Natural killer cell (primary cell): Measurements from ENCODE around the gene ZNF835. TPM values are rescaled to one million over a fixed set of nuclear protein-coding genes. Genes with fewer than 3 reads are reported as not detected.
"Not testable (repeated sequence)": the region's sequence is repeated elsewhere in the genome, so short reads cannot be mapped to it uniquely, and the experiment has no call there.

Experiments
- ATAC-seq, 3 donors: fragments of 150-1000 bp in 2 of 3; fragments of 200-7000 bp in 1 of 3; cut with Tn5 transposase; 1 replicate in 1 of 3; 2 replicates in 2 of 3; pipeline ENCODE4 v1.10.0; 2021; ENCODE audit warnings: mild to moderate bottlenecking in 2 of 3, moderate library complexity in 2 of 3
- DNase-seq, 2 donors: peaks; one replicate each; pipeline versions ENCODE4 v3.0.0 to v3.0.0-alpha.2; 2013 to 2021; ENCODE audit warnings: mixed read lengths in 1 of 2
- H3K27ac ChIP-seq: one replicate; pipeline ENCODE4 v1.5.1; 2013; ENCODE audit warnings: mild to moderate bottlenecking, low read length
- H3K27me3 ChIP-seq: one replicate; pipeline ENCODE4 v1.6.1; 2013; ENCODE audit warnings: low read length; ENCODE audit not compliant: control insufficient read depth, insufficient read depth
- H3K36me3 ChIP-seq: one replicate; pipeline ENCODE4 v1.6.1; 2013; ENCODE audit warnings: low read length; ENCODE audit not compliant: control insufficient read depth, insufficient read depth
- H3K4me1 ChIP-seq: one replicate; pipeline ENCODE4 v1.6.1; 2013; ENCODE audit warnings: low read length; ENCODE audit not compliant: control insufficient read depth, insufficient read depth
- H3K4me3 ChIP-seq: one replicate; pipeline ENCODE4 v1.5.1; 2013; ENCODE audit warnings: low read length
- H3K9me3 ChIP-seq: one replicate; pipeline ENCODE4 v1.6.1; 2013; ENCODE audit warnings: low read length; ENCODE audit not compliant: control insufficient read depth, insufficient read depth
- H3K27ac Mint-ChIP-seq, 2 donors: one replicate each; pipeline ENCODE4 v1.8.0; 2022; ENCODE audit warnings: mild to moderate bottlenecking in 2 of 2, mixed read lengths in 2 of 2, moderate library complexity in 1 of 2
- H3K27me3 Mint-ChIP-seq, 2 donors: one replicate each; pipeline ENCODE4 v1.8.0; 2022; ENCODE audit warnings: low read depth in 2 of 2, mixed read lengths in 2 of 2
- H3K36me3 Mint-ChIP-seq: one replicate; pipeline ENCODE4 v1.8.0; 2022; ENCODE audit warnings: mixed read lengths
- H3K4me1 Mint-ChIP-seq, 2 donors: one replicate each; pipeline ENCODE4 v1.8.0; 2022; ENCODE audit warnings: mixed read lengths in 2 of 2
- H3K4me3 Mint-ChIP-seq: one replicate; pipeline ENCODE4 v1.8.0; 2022; ENCODE audit warnings: mild to moderate bottlenecking, moderate library complexity, mixed read lengths
- H3K9me3 Mint-ChIP-seq, 2 donors: one replicate each; pipeline ENCODE4 v1.8.0; 2022; ENCODE audit warnings: mixed read lengths in 2 of 2
- WGBS: methylation state at CpG from one replicate; pipeline ENCODE4 v1.1.7; 2013; ENCODE audit warnings: missing lambda C conversion rate; ENCODE audit not compliant: insufficient coverage; 5-methylcytosine and 5-hydroxymethylcytosine counted together
- intact Hi-C: fragments of 100-400 bp; cut with micrococcal nuclease; formaldehyde crosslinking; loops from one replicate; pipeline ENCODE4 v1.14.2; 2022
- total RNA-seq, 4 donors: library from RNA; stranded (reverse); fragments of 120-200 nt in 1 of 4; gene quantifications; one replicate each; pipeline versions ENCODE4 v1.2.3 to v1.2.4, GENCODE V29; 2013 to 2022
- TF ChIP-seq, protein P1 (sequence below): fragments of 200-600 bp; IDR thresholded peaks from one replicate; pipeline ENCODE4 v1.8.0; 2022; ENCODE audit warnings: antibody characterized with exemption

ZNF835 gene
- total RNA-seq, 3 donors from 2014 or later (not counting 1 experiment from before 2014, with no cell fraction given): 0.18 to 2.1 (median 0.92) TPM

DNA sequence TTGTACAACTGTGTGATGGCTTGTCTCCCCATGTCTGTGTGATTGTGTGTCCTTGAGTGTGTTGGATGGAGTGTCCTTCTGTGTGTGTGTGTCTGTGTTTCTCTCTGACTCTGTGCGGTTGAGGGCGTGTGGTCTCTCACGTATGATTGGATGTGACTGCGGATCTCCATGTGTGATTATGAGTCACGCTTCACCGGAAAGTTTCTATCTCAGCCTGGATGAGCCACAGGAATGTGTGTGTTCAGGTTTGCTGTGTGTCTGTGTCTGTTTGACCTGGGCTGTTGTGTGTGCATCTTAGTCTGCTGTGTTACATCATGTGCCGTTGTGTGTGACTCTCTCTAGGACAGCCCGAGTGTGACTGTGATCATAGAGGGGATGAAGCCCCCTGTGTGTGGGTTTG lies 15.5 kb upstream of the ZNF835 start:
- ATAC-seq (peak in 1 of 3 donors; percentile 10), DNase-seq (no peak)
- Mint-ChIP-seq H3K9me3 (peaks cover 0 to 5% of the 10 kb centered on the region in 2 donors), H3K27me3 (no peaks in the 10 kb centered on the region), H3K4me1 (no peaks in the 10 kb centered on the region), H3K4me3 (no peak overlapping the region), H3K36me3 (no peaks in the 10 kb centered on the region), H3K27ac (no peak overlapping the region)
- peaks cover 12% of the 10 kb centered on the region for H3K9me3 ChIP-seq
- no peak overlapping the region for H3K4me3 ChIP-seq
- H3K27me3 ChIP-seq: no peaks in the 10 kb centered on the region
- H3K36me3 ChIP-seq: no peaks in the 10 kb centered on the region
- H3K4me1 ChIP-seq: no peaks in the 10 kb centered on the region
- 88% methylated on average over 8 of the region's 8 CpGs for WGBS
- intact Hi-C loops: no loop called here
- H3K27ac ChIP-seq: no peak overlapping the region
- TF ChIP-seq, protein P1, sequence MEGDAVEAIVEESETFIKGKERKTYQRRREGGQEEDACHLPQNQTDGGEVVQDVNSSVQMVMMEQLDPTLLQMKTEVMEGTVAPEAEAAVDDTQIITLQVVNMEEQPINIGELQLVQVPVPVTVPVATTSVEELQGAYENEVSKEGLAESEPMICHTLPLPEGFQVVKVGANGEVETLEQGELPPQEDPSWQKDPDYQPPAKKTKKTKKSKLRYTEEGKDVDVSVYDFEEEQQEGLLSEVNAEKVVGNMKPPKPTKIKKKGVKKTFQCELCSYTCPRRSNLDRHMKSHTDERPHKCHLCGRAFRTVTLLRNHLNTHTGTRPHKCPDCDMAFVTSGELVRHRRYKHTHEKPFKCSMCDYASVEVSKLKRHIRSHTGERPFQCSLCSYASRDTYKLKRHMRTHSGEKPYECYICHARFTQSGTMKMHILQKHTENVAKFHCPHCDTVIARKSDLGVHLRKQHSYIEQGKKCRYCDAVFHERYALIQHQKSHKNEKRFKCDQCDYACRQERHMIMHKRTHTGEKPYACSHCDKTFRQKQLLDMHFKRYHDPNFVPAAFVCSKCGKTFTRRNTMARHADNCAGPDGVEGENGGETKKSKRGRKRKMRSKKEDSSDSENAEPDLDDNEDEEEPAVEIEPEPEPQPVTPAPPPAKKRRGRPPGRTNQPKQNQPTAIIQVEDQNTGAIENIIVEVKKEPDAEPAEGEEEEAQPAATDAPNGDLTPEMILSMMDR: no peak

DNA sequence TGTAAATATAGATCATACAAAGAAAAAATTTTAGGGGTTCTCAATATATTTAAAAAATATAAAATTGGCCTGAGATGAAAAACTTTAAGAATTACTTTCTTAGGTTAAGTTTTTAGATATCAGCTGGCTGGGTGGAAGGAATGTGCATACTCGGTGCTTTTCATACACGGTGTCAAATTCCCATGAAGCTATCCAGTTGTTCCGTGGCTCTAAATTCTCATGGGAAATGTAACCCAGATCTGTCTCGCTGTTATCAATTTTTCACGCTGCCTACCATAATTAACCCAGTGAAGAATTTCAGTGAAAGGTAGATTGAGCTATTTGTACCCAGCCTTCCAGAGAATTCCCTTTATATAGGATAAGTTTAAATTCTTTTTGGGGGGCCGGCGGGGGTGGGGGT lies 11.6 kb upstream of the ZNF835 start:
- TF ChIP-seq, protein P1: no peak
- peaks cover 0 to 8% of the 10 kb centered on the region in 2 donors for H3K9me3 Mint-ChIP-seq
- ATAC-seq: no peak
- Histone ChIP-seq H3K4me3 (no peak overlapping the region), H3K27ac (no peak overlapping the region), H3K4me1 (no peaks in the 10 kb centered on the region), H3K9me3 (peaks cover 4% of the 10 kb centered on the region), H3K36me3 (no peaks in the 10 kb centered on the region), H3K27me3 (no peaks in the 10 kb centered on the region)
- no peak for DNase-seq
- 93% methylated on average over 4 of the region's 7 CpGs for WGBS
- no peaks in the 10 kb centered on the region for H3K27me3 Mint-ChIP-seq
- H3K36me3 Mint-ChIP-seq: peaks cover 4% of the 10 kb centered on the region
- no peak overlapping the region for H3K4me3 Mint-ChIP-seq
- H3K27ac Mint-ChIP-seq: no peak overlapping the region
- H3K4me1 Mint-ChIP-seq: no peaks in the 10 kb centered on the region
- intact Hi-C loops: no loop called here

DNA sequence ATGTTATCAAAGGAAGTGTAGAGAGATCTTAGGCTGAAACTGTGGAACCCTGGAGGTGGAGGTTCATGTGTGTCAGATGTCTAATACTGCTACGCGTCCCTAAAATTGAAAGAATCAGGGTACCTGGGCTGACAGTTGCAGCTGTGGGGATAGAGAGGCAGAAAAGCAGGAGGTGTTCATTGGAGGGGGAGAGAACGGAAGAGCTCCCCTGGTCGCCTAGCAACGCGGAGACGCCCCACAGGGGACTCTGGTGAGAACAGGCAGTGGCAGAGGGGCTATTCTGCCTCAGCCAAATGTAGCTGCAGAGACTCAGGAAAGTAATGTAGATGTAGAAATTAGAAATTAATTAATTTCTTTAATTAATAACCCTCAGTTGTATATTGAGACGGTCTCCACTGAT lies 10.1 kb upstream of the ZNF835 start:
- no peak overlapping the region for H3K4me3 Mint-ChIP-seq
- H3K27me3 Mint-ChIP-seq: no peaks in the 10 kb centered on the region
- no peaks in the 10 kb centered on the region for H3K36me3 ChIP-seq
- DNase-seq (no peak), ATAC-seq (no peak)
- H3K4me1 ChIP-seq: no peaks in the 10 kb centered on the region
- no peaks in the 10 kb centered on the region for H3K9me3 ChIP-seq
- no peak overlapping the region for H3K4me3 ChIP-seq
- H3K36me3 Mint-ChIP-seq: peaks cover 4% of the 10 kb centered on the region
- H3K9me3 Mint-ChIP-seq: peaks cover 0 to 2% of the 10 kb centered on the region in 2 donors
- no peaks in the 10 kb centered on the region for H3K4me1 Mint-ChIP-seq
- intact Hi-C loops: no loop called here
- H3K27ac Mint-ChIP-seq: no peak overlapping the region
- no peak overlapping the region for H3K27ac ChIP-seq
- WGBS: 80% methylated on average over 8 of the region's 8 CpGs
- TF ChIP-seq, protein P1: no peak
- no peaks in the 10 kb centered on the region for H3K27me3 ChIP-seq

DNA sequence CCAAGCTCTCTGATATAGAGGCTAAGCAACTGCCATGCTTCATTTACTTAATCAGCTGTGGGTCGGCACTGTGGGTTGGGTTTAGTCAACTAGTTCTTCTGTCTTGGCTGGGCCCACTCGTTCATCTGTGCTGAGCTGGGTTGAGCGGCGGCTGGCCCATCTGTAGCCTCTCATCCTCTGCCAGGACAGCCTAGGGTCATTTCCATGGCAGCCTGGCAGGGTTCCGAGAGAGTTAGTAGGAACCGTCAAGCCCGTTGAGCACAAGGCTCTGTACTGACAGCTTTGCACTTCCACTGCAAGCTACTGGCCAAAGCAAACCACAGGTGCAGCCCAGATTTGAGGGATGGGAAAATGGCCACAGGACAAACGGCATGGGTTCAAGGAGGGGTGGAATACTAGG lies 6.6 kb upstream of the ZNF835 start:
- no peak overlapping the region for H3K27ac Mint-ChIP-seq
- Histone ChIP-seq H3K36me3 (no peaks in the 10 kb centered on the region), H3K27me3 (no peaks in the 10 kb centered on the region), H3K4me1 (no peaks in the 10 kb centered on the region), H3K4me3 (no peak overlapping the region), H3K9me3 (no peaks in the 10 kb centered on the region), H3K27ac (no peak overlapping the region)
- H3K9me3 Mint-ChIP-seq: peaks cover 0 to 2% of the 10 kb centered on the region in 2 donors
- TF ChIP-seq, protein P1: no peak
- DNase-seq (no peak), ATAC-seq (no peak)
- H3K4me3 Mint-ChIP-seq: no peak overlapping the region
- 90% methylated on average over 8 of the region's 8 CpGs for WGBS
- H3K27me3 Mint-ChIP-seq: no peaks in the 10 kb centered on the region
- no peaks in the 10 kb centered on the region for H3K4me1 Mint-ChIP-seq
- H3K36me3 Mint-ChIP-seq: peaks cover 4% of the 10 kb centered on the region
- intact Hi-C loops: no loop called here

DNA sequence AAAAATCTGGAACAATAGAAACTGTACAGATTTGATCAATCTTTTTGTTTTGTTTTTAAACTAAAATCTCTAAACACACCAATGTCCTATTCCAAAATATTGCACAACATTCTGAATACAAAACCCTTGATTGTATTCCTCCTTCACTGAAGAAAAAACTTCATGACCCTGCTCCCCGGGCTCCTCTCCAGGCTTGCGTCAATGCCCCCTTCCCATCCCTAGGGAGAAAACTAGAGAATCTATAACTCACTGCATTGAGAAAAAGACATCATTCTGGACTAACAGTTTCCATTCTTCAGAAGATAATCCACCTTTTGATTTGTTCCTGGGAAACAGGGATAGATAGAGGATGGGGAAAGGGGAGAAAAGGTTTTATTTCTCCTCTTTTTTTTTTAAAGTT lies 1.1 kb upstream of the ZNF835 start:
- H3K9me3 Mint-ChIP-seq, H3K36me3 Mint-ChIP-seq, intact Hi-C loops, H3K27me3 ChIP-seq, H3K36me3 ChIP-seq, H3K27ac ChIP-seq, DNase-seq, H3K27ac Mint-ChIP-seq, ATAC-seq, H3K27me3 Mint-ChIP-seq, H3K4me3 ChIP-seq: not testable (repeated sequence)
- peaks cover 17% of the 10 kb centered on the region for H3K9me3 ChIP-seq
- Mint-ChIP-seq H3K4me1 (peaks cover 5 to 26% of the 10 kb centered on the region in 2 donors), H3K4me3 (peak overlapping the region; percentile 42)
- WGBS: 92% methylated on average over 2 of the region's 2 CpGs
- peaks cover 22% of the 10 kb centered on the region for H3K4me1 ChIP-seq
